HUES64 (cell line): Measurements from ENCODE around the gene HOXD9.

ENCODE experiments used
- H3K27ac ChIP-seq: 2 replicates; pipeline ENCODE4 v1.7.0; 2013; ENCODE audit warnings: low read depth, low read length, inconsistent platforms
- H3K27me3 ChIP-seq: 2 replicates; pipeline ENCODE4 v1.6.1; 2013; ENCODE audit warnings: mild to moderate bottlenecking, low read length; ENCODE audit not compliant: insufficient read depth
- H3K36me3 ChIP-seq: 2 replicates; pipeline ENCODE4 v1.6.1; 2013; ENCODE audit warnings: mild to moderate bottlenecking, low read length; ENCODE audit not compliant: insufficient read depth
- H3K4me1 ChIP-seq: 2 replicates; pipeline ENCODE4 v1.6.1; 2013; ENCODE audit warnings: mild to moderate bottlenecking, low read length, moderate library complexity; ENCODE audit not compliant: insufficient read depth
- H3K4me3 ChIP-seq: 2 replicates; pipeline ENCODE4 v1.5.1; 2013; ENCODE audit warnings: mild to moderate bottlenecking, low read length, moderate library complexity
- H3K9ac ChIP-seq: 2 replicates; pipeline ENCODE4 v1.6.1; 2013; ENCODE audit warnings: mild to moderate bottlenecking, low read depth, low read length
- H3K9me3 ChIP-seq: 2 replicates; pipeline ENCODE4 v1.6.1; 2013; ENCODE audit warnings: low read depth, low read length; ENCODE audit not compliant: insufficient read depth
- WGBS: fragments of 150-250, 120-280 bp; methylation state at CpG from one replicate; pipeline ENCODE4 v1.1.7; 2013; ENCODE audit warnings: missing lambda C conversion rate; 5-methylcytosine and 5-hydroxymethylcytosine counted together

HOXD9 gene

DNA sequence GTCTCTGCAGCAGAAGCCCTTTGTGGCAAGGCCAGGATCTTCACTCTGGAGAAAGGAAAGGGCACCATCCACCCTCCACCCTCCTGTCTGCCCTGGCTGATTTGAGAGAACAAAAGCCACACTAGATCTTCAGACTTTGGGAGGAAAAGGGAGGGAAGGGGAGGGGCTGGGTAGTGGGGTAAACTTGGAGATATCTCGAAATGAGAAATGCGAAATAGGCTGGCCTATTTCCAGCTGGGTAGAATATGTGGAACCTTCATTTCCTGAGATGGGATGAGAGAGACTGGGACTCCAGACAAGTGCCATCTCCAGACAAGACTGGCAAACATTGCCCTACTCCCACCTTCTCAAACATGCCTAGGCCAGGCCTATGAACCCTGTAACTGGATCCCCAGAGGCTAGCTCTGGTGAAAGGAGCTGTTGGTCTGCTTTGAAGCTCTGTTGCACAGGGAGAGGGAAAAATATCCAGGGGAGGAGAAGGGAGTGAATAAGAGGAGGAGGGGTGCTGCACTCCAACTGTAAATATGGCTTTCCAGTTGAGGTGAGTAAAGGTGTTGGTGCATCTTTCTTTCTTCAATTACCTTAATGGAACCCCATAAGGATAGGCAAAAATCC is 21.2 kb upstream of the HOXD9 start:
- Histone ChIP-seq H3K4me1 (peaks cover 16% of the 10 kb centered on the region), H3K36me3 (no peaks in the 10 kb centered on the region), H3K4me3 (no peak overlapping the region), H3K9me3 (no peaks in the 10 kb centered on the region), H3K27me3 (peaks cover 100% of the 10 kb centered on the region), H3K27ac (no peak overlapping the region), H3K9ac (no peak overlapping the region)
- WGBS, result 25% methylated on average over 2 of the region's 2 CpGs

DNA sequence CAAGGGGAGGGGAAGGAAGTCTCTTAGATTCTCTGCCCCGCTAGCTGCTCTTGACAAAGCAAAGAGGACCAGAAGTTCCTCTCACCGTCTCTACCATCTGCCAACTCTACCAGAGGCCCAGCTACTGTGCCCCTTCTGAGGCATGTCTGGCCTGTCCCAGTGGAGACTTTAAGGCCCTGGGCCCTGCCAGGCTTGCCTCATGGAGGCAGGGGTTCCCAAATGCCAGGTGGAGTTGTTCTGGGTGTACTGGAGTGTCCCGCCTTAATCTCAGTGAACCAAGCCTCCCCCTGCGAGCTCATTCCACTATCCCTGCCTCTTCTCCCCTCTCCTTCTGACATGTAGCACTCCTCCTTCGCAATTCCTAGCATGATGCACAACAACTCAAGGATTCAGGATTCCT is 20.7 kb upstream of the HOXD9 start:
- Histone ChIP-seq H3K9ac (no peak overlapping the region), H3K36me3 (no peaks in the 10 kb centered on the region), H3K27me3 (peaks cover 100% of the 10 kb centered on the region), H3K27ac (no peak overlapping the region), H3K9me3 (no peaks in the 10 kb centered on the region), H3K4me1 (peaks cover 12% of the 10 kb centered on the region), H3K4me3 (no peak overlapping the region)
- 34% methylated on average over 5 of the region's 5 CpGs for WGBS

GRCh38 chr2:176102309-176102866 is 20.1 kb upstream of the HOXD9 start:
- no peaks in the 10 kb centered on the region for H3K36me3 ChIP-seq
- peaks cover 100% of the 10 kb centered on the region for H3K27me3 ChIP-seq
- H3K4me1 ChIP-seq, result peaks cover 13% of the 10 kb centered on the region; the same call in 1 of the 2 replicates
- no peaks in the 10 kb centered on the region for H3K9me3 ChIP-seq
- no peak overlapping the region for H3K27ac ChIP-seq
- H3K9ac ChIP-seq, result no peak overlapping the region
- 24% methylated on average over 7 of the region's 7 CpGs for WGBS
- H3K4me3 ChIP-seq, result no peak overlapping the region

DNA sequence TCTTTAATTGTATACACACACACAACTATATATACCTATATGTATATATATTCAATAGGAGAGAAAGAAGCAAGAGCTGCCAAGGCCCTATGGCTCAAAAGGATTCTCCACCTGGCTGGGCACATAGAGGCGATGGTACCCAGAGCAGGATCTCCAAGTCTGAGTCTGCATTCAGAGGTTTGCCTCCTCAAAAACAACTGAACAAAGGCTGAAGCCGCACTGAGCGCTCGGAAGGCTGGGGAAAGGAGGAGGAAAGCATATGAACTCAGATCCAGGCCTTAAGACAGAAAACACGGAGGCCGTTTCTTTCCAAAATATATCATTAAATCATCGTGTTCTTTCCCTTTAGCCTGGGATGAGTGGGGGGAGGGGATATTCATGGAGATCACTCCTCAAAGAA is 19.3 kb upstream of the HOXD9 start:
- Histone ChIP-seq H3K27ac (no peak overlapping the region), H3K4me3 (no peak overlapping the region), H3K36me3 (no peaks in the 10 kb centered on the region), H3K9me3 (no peaks in the 10 kb centered on the region), H3K27me3 (peaks cover 99% of the 10 kb centered on the region), H3K4me1 (peaks cover 13% of the 10 kb centered on the region; the same call in 1 of the 2 replicates), H3K9ac (no peak overlapping the region)
- 2% methylated on average over 4 of the region's 7 CpGs for WGBS

DNA sequence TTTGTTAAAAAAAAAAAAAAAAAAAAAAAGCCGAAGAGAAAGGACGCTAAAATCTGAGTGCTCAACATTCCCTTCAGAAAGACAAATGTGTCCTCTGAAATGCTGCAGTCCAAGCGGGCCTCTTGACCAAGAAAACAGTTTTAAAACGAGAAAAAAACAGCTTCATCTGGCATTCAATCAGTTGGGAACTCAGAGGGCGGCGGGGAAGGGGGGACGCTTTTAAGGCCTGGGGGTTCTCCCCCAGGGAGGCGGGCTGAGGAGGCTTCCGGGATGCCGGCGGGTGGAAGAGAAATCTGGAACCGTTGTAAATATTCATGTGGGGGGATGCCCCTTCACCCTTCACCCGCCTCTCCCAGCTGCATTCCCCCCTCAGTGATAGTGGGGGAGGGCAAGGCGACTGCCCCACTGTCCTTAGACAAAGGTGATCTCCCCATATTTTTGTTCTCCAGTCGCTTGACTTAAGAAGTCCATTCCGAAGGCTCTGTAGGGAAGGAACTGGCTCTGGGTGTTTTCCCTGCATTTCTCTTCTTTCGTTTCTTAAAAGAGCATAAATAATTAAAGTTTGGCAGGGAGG is 18.7 kb upstream of the HOXD9 start:
- no peak overlapping the region for H3K9ac ChIP-seq
- no peaks in the 10 kb centered on the region for H3K9me3 ChIP-seq
- no peaks in the 10 kb centered on the region for H3K36me3 ChIP-seq
- H3K4me1 ChIP-seq, result peaks cover 9% of the 10 kb centered on the region; the same call in 1 of the 2 replicates
- no peak overlapping the region for H3K4me3 ChIP-seq
- peaks cover 99% of the 10 kb centered on the region for H3K27me3 ChIP-seq
- WGBS, result 3% methylated on average over 13 of the region's 17 CpGs
- H3K27ac ChIP-seq, result no peak overlapping the region

- WGBS, result 1% methylated on average over 56 of the region's 56 CpGs
- Histone ChIP-seq H3K27me3 (peaks cover 99% of the 10 kb centered on the region), H3K27ac (no peak overlapping the region), H3K36me3 (no peaks in the 10 kb centered on the region), H3K4me3 (no peak overlapping the region), H3K9me3 (no peaks in the 10 kb centered on the region), H3K4me1 (peaks cover 7% of the 10 kb centered on the region; the same call in 1 of the 2 replicates), H3K9ac (no peak overlapping the region)
Observed at GRCh38 chr2:176104316-176105077, 18.0 kb upstream of the HOXD9 start.

DNA sequence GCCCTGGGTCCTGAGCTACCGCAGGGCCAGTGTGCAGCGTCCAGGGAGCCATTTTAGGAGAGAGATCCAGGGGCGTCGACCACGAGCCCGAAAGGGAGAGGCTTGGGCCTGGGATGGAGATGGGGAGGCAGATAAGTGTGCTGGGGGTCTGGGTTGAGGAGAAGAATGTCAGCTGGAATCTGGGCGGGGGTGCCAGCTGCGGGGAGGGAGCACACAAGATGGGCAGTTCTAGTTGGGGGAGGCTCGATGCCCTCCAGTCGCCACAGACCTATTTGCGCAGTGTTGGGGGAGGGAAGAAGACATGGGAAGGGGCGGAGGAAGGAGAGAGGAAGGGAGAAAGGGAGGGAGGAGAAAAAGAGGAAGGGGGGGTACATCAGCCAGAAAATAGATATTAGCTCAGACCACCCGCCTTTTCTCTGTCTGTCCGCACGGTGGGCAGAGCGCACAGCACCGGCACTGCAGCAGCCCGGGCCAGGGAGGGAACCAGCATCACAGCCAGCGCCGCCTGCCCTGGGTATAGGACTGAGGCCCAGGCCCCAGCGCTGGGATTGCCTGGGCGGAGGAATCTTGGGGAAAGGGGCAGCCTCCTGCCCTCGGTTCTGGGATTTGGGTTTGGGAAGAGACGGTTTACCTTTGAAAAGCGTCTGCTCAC is 17.3 kb upstream of the HOXD9 start:
- Histone ChIP-seq H3K36me3 (no peaks in the 10 kb centered on the region), H3K27me3 (peaks cover 99% of the 10 kb centered on the region), H3K4me1 (peaks cover 7% of the 10 kb centered on the region; the same call in 1 of the 2 replicates), H3K9me3 (no peaks in the 10 kb centered on the region), H3K9ac (no peak overlapping the region), H3K27ac (no peak overlapping the region), H3K4me3 (no peak overlapping the region)
- WGBS, result 3% methylated on average over 25 of the region's 25 CpGs

- H3K9ac ChIP-seq, result no peak overlapping the region
- peaks cover 7% of the 10 kb centered on the region; the same call in 1 of the 2 replicates for H3K4me1 ChIP-seq
- H3K27me3 ChIP-seq, result peaks cover 99% of the 10 kb centered on the region
- H3K27ac ChIP-seq, result no peak overlapping the region
- 2% methylated on average over 25 of the region's 25 CpGs for WGBS
- H3K36me3 ChIP-seq, result no peaks in the 10 kb centered on the region
- H3K4me3 ChIP-seq, result no peak overlapping the region
- H3K9me3 ChIP-seq, result no peaks in the 10 kb centered on the region
Observed at GRCh38 chr2:176105730-176106580, 16.6 kb upstream of the HOXD9 start.

DNA sequence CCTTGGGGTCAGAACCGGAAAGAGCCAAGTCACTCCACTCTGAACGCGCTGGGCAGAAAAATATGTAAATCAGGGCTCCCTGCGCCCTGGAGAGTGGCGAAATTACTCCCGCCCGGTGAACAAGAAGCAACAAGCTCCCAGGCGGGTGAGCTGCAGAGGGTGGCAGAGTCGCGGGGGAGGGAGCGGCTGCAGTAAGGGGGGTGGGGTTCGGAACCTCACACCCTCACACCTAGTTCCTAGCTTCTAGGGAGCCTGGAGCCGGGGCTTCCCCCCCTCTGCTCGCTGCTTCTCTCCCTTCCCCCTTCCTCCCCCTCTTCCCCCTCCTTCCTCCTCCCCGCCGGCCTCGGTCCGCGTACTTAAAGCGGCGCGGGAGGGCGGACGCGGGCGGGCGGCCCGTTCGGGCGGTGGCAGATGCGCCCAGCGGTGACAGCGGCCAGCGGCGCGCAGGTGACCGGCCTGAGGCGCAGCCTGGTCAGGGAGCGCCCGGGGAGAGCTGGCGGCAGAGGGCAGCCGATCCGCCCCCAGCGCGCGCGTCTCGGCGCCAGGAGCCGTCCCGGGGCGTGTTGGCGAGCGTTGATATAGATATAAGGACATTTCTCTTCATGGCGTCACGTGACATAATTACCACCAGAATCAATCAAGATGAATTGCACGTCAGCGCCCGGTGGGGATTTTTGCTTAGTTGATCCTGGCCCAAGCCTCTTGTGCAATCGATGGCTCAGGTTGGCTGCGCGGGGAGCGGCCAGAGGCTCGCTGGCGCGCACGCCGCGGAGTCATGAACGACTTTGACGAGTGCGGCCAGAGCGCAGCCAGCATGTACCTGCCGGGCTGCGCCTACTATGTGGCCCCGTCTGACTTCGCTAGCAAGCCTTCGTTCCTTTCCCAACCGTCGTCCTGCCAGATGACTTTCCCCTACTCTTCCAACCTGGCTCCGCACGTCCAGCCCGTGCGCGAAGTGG is 15.7 kb upstream of the HOXD9 start, which contains the start of gene HOXD11:
HOXD11 (plus strand) TSS at position 700 of the 959 bp plus-strand sequence; CDS start at position 776, 76 bp downstream.
- under 1% methylated on average over 81 of the region's 85 CpGs for WGBS
- Histone ChIP-seq H3K9ac (no peak within 1 kb of the TSS), H3K27ac (no peak within 1 kb of the TSS), H3K27me3 (peaks cover 99% of the 10 kb centered on the region), H3K36me3 (no peaks in the 10 kb centered on the region), H3K9me3 (no peaks in the 10 kb centered on the region), H3K4me1 (peaks cover 7% of the 10 kb centered on the region; the same call in 1 of the 2 replicates), H3K4me3 (peak within 1 kb of the TSS; percentile 22; the same call in 1 of the 2 replicates)
